GM12891 (cell line): ENCODE measurements around the gene DDN.

Experiments
- DNase-seq: peaks from one replicate; pipeline ENCODE4 v3.0.0; 2011; ENCODE audit warnings: low spot score; ENCODE audit not compliant: insufficient read length
- FAIRE-seq: peaks from 2 replicates; lab custom pipeline; 2011; peaks lifted over from hg19 to GRCh38; lab: Jason Lieb, UNC
- PAX5 ChIP-seq: IDR thresholded peaks from 2 replicates; pipeline ENCODE4 v1.6.1; 2011; ENCODE audit warnings: low read length, moderate library complexity, mild to moderate bottlenecking; ENCODE audit not compliant: insufficient read depth, severe bottlenecking
- POLR2A ChIP-seq: IDR thresholded peaks from 2 replicates; pipeline ENCODE4 v1.6.1; 2011; ENCODE audit warnings: low read depth, low read length, control low read depth
- POLR2AphosphoS5 ChIP-seq: IDR thresholded peaks from 2 replicates; pipeline ENCODE4 v1.6.1; 2011; ENCODE audit warnings: low read depth, low read length, control low read depth
- POU2F2 ChIP-seq: IDR thresholded peaks from 2 replicates; pipeline ENCODE4 v1.6.1; 2011; ENCODE audit warnings: low read depth, mild to moderate bottlenecking, control low read depth, low read length, moderate library complexity
- SPI1 ChIP-seq: IDR thresholded peaks from 2 replicates; pipeline ENCODE4 v1.6.1; 2011; ENCODE audit warnings: low read depth, low read length, control low read depth
- TAF1 ChIP-seq: IDR thresholded peaks from 2 replicates; pipeline ENCODE4 v1.6.1; 2011; ENCODE audit warnings: low read depth, low read length, control low read depth

DDN gene

DNA sequence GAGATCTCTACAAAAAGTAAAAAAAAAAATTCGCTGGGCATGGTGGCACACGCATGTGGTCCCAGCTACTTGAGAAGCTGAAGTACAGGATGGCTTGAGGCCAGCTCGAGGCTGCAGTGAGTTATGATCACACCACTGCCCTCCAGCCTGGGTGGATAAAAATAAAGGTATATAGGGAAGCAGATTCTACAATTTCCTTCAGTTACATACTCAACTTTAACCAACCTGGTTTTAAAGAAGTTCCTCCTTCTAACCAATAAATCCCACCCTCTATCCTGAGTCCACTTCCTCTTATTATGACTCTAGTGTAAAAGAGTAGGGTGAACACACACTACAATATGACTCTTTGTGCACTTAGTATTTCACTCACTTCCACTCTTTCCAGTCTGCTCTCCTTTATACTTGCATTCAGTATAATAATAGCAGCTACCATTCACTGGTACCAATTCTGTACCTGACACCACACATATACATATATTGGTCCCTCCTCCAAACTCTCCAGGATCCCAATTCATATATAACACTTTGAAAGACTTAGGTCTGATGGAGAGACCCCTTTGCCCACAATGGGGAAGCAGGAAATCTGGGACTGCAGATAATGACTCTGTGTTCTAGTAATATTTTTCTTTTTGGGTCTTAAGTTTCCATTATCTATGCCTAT, 44.2 kb downstream of the DDN start:
- peak; percentile 69 for TF ChIP-seq SPI1
- TF ChIP-seq POLR2A = no peak
- DNase-seq = no peak
- FAIRE-seq = no peak

DNA sequence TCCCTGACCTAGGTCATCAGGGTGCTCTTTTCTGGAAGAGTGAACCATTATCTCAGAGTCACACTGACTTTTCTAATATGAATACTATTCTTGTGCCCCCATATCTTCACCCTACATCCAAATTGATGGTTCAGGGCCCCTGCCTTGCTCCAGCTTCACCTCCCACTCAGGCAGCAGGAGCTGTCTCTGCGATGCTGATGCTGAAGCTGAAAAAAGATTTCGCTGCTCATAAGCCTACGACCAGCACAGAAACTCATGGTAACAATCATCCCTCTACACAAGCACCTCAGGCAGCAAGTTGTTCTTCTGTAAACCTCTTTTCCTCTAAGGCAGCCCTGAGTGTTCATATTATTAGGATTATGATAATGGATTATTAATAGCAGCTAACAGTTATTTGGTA, 45.1 kb downstream of the DDN start:
- FAIRE-seq = no peak
- TF ChIP-seq TAF1 = no peak
- no peak for TF ChIP-seq POLR2AphosphoS5
- no peak for TF ChIP-seq SPI1
- no peak for DNase-seq

GRCh38 chr12:48952691-48953090, 46.5 kb downstream of the DDN start:
- DNase-seq = no peak
- no peak for FAIRE-seq
- TF ChIP-seq TAF1 (no peak), PAX5 (no peak), SPI1 (no peak), POLR2AphosphoS5 (no peak), POLR2A (no peak), POU2F2 (no peak)

- FAIRE-seq (no peak), DNase-seq (no peak)
- TF ChIP-seq POLR2AphosphoS5 (no peak), SPI1 (no peak), TAF1 (no peak), POLR2A (no peak), POU2F2 (no peak)
Measured at GRCh38 chr12:48947727-48948126, 51.4 kb downstream of the DDN start.

- no peak for DNase-seq
- no peak for FAIRE-seq
- TF ChIP-seq PAX5 (no peak), SPI1 (no peak), POLR2AphosphoS5 (no peak), POLR2A (no peak), POU2F2 (no peak), TAF1 (no peak)
Measured at GRCh38 chr12:48946943-48947342, 52.2 kb downstream of the DDN start.

- DNase-seq (no peak), FAIRE-seq (no peak)
- TF ChIP-seq POU2F2 (no peak), POLR2AphosphoS5 (no peak), TAF1 (no peak), POLR2A (no peak), PAX5 (no peak)
Measured at GRCh38 chr12:48946205-48946604, 53.0 kb downstream of the DDN start.
